Measurements from ENCODE around the gene UBE2G2. TPM values are rescaled to one million over a fixed set of nuclear protein-coding genes. Genes with fewer than 3 reads are reported as not detected.
A peak's percentile ranks its signal among the peaks of the same experiment; 100 is the strongest.

The UBE2G2 gene
- total RNA-seq, 1 experiment from 2014 or later = 159 TPM

DNA sequence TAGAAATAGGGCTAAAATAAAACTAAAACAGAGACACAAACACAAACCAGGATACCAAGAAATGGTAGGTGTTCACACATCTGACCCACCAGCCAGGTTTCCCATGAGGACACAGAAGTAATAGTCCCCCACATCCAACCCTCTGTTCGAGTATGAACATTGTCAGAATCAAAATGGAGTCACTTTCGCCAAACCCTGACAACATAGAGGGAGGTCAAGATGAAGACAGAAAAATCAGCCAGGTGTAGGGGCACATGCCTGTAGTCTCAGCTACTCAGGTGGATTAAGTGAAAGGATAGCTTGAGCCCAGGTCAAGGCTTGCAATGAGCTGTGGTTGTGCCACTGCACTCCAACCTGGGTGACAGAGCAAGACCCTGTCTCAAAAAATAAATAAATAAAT, 3.8 kb downstream of the UBE2G2 start:
- TF ChIP-seq EZH2 (IDR thresholded peaks at IDR 0.05; ENCODE audit: low read length, unreplicated experiment) = no peak
- TF ChIP-seq, protein P1, sequence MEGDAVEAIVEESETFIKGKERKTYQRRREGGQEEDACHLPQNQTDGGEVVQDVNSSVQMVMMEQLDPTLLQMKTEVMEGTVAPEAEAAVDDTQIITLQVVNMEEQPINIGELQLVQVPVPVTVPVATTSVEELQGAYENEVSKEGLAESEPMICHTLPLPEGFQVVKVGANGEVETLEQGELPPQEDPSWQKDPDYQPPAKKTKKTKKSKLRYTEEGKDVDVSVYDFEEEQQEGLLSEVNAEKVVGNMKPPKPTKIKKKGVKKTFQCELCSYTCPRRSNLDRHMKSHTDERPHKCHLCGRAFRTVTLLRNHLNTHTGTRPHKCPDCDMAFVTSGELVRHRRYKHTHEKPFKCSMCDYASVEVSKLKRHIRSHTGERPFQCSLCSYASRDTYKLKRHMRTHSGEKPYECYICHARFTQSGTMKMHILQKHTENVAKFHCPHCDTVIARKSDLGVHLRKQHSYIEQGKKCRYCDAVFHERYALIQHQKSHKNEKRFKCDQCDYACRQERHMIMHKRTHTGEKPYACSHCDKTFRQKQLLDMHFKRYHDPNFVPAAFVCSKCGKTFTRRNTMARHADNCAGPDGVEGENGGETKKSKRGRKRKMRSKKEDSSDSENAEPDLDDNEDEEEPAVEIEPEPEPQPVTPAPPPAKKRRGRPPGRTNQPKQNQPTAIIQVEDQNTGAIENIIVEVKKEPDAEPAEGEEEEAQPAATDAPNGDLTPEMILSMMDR (conservative IDR thresholded peaks at IDR 0.05; ENCODE audit: low read depth, low read length) = no peak
- H3K27me3 ChIP-seq (ENCODE audit: low read length) = no peaks in the 10 kb centered on the region
- ChIA-PET CTCF (no interaction called here), POLR2A (ENCODE audit: unreplicated experiment) (no interaction called here)
- H3K9me2 ChIP-seq (replicated peaks; ENCODE audit: low read length) = no peaks in the 10 kb centered on the region
- no TSS peak for BruUV-seq (replicated peaks)
- no peaks in the 10 kb centered on the region for H3K9me3 ChIP-seq (ENCODE audit: low read length)
- peaks cover 42% of the 10 kb centered on the region; the same call in 1 of the 2 replicates for H3K36me3 ChIP-seq (ENCODE audit: low read depth, low read length)
- no peaks in the 10 kb centered on the region for H3F3A ChIP-seq (ENCODE audit: low read length, unreplicated experiment)
- intact Hi-C loops (cut with micrococcal nuclease) = loop anchor here (10.0 kb wide), 1 partner anchor 327 kb away; no protein-coding TSS in a partner anchor
- peaks cover 27% of the 10 kb centered on the region for H3K4me1 ChIP-seq (ENCODE audit: insufficient read depth, low read length)
- no peak for ATAC-seq
- no peak overlapping the region for H3K4me2 ChIP-seq (ENCODE audit: low read length)
- peaks cover 99% of the 10 kb centered on the region for H3K79me2 ChIP-seq (ENCODE audit: low read length)
- H3K9ac ChIP-seq (ENCODE audit: low read length) = no peak overlapping the region
- no peak overlapping the region for H3K27ac ChIP-seq (ENCODE audit: low read length)
- H3K4me3 ChIP-seq (ENCODE audit: low read length) = no peak overlapping the region
- peaks cover 56% of the 10 kb centered on the region for H4K20me1 ChIP-seq (ENCODE audit: low read length)
- DNase-seq = no peak
- H2AFZ ChIP-seq (ENCODE audit: low read length) = no peak overlapping the region

DNA sequence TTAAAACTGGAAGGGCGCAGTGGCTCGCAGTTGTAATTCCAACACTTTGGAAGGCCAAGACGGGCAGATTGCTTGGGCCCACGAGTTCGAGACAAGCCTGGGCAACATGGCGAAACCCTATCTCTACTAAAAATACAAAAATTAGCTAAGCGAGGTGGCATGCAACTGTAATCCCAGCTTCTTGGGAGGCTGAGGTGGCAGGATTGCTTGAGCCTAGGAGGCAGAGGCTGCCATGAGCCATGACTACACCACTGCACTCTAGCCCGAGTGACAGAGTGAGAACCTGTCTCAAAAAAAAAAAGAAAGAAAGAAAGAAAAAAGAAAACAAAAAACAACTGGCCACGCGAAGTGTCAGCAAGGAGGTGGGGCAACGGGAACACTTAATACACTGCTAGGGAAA, 6.3 kb downstream of the UBE2G2 start:
- DNase-seq = no peak
- Histone ChIP-seq H3K27me3 (ENCODE audit: low read length) (no peaks in the 10 kb centered on the region), H3K9me3 (ENCODE audit: low read length) (no peaks in the 10 kb centered on the region), H3K4me3 (ENCODE audit: low read length) (no peak overlapping the region), H3K36me3 (ENCODE audit: low read depth, low read length) (peaks cover 56% of the 10 kb centered on the region; the same call in 1 of the 2 replicates), H3K27ac (ENCODE audit: low read length) (no peak overlapping the region), H3K4me2 (ENCODE audit: low read length) (no peak overlapping the region), H4K20me1 (ENCODE audit: low read length) (peaks cover 60% of the 10 kb centered on the region), H3K9ac (ENCODE audit: low read length) (no peak overlapping the region), H3K4me1 (ENCODE audit: insufficient read depth, low read length) (peaks cover 23% of the 10 kb centered on the region), H2AFZ (ENCODE audit: low read length) (no peak overlapping the region), H3F3A (ENCODE audit: low read length, unreplicated experiment) (no peaks in the 10 kb centered on the region), H3K9me2 (replicated peaks; ENCODE audit: low read length) (no peaks in the 10 kb centered on the region), H3K79me2 (ENCODE audit: low read length) (peaks cover 99% of the 10 kb centered on the region)
- BruUV-seq (replicated peaks) = no TSS peak
- no peak for ATAC-seq
- CTCF ChIA-PET = no interaction called here
- TF ChIP-seq, protein P1 (conservative IDR thresholded peaks at IDR 0.05; ENCODE audit: low read depth, low read length) = no peak
- no peak for TF ChIP-seq EZH2phosphoT487 (IDR thresholded peaks at IDR 0.05; ENCODE audit: borderline replicate concordance, low read length)
- no peak for TF ChIP-seq EZH2 (IDR thresholded peaks at IDR 0.05; ENCODE audit: low read length, unreplicated experiment)
- POLR2A ChIA-PET (ENCODE audit: unreplicated experiment) = interaction anchor here (0.7 kb wide), 1 partner anchor 402 kb away, joined by 3 read pairs; no protein-coding TSS in a partner anchor
- intact Hi-C loops (cut with micrococcal nuclease) = loop anchor here (10.0 kb wide), 1 partner anchor 329 kb away; no protein-coding TSS in a partner anchor

DNA sequence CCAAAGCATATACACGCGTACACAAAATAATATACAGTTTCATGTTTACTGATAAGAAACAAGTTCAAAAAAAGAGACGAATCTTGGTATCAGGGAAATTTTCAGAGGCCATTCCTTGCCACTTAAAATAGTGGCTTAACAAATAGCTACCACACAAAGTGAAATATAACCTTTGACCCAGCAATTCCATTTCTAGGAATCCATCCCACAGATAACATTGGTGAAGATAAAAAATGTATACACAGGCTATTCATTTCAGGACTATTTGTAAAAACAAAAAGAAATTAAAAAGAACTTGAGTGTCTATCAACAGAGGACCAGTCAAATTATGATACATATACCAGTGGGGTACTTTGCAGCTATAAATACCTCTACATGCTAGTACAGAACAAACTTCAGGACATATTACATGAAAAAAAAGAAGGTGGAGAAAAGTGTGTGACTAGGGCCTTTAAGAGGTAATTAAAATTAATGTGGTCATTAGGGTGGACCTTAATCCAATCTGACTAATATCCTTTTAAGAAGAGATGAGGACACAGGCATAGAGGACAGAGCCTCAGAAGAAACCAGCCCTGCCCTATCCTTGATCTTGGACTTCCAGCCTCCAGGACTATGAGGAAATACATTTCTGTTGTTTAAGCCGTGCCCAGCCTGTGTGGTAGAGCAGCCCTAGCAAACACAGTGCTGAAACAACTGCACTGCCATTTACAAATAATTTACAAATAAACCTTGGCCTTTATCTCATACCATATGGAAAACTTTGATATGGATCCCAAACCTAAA, 7.8 kb downstream of the UBE2G2 start:
- Histone ChIP-seq H3K4me1 (ENCODE audit: insufficient read depth, low read length) (peaks cover 11% of the 10 kb centered on the region), H3K9ac (ENCODE audit: low read length) (no peak overlapping the region), H3F3A (ENCODE audit: low read length, unreplicated experiment) (no peaks in the 10 kb centered on the region), H3K27ac (ENCODE audit: low read length) (no peak overlapping the region), H2AFZ (ENCODE audit: low read length) (no peak overlapping the region), H3K4me3 (ENCODE audit: low read length) (no peak overlapping the region), H3K9me3 (ENCODE audit: low read length) (no peaks in the 10 kb centered on the region), H4K20me1 (ENCODE audit: low read length) (peaks cover 56% of the 10 kb centered on the region), H3K27me3 (ENCODE audit: low read length) (no peaks in the 10 kb centered on the region), H3K36me3 (ENCODE audit: low read depth, low read length) (peaks cover 53% of the 10 kb centered on the region; the same call in 1 of the 2 replicates), H3K79me2 (ENCODE audit: low read length) (peaks cover 98% of the 10 kb centered on the region), H3K4me2 (ENCODE audit: low read length) (no peak overlapping the region), H3K9me2 (replicated peaks; ENCODE audit: low read length) (no peaks in the 10 kb centered on the region)
- ChIA-PET CTCF (interaction anchor here (0.5 to 1.5 kb wide), 11 partner anchors 11 to 364 kb away, joined by 3 to 20 read pairs (median 4); partner anchors contain the start of gene KRTAP10-5), POLR2A (ENCODE audit: unreplicated experiment) (interaction anchor here (0.6 kb wide), 1 partner anchor 41 kb away, joined by 3 read pairs; no protein-coding TSS in a partner anchor)
- ATAC-seq = peak; percentile 47
- BruUV-seq (replicated peaks) = no TSS peak
- DNase-seq = no peak
- intact Hi-C loops (cut with micrococcal nuclease) = loop anchor here (1.0 to 10.0 kb wide), 3 partner anchors 175 to 331 kb away; no protein-coding TSS in a partner anchor
- TF ChIP-seq, protein P1 (conservative IDR thresholded peaks at IDR 0.05; ENCODE audit: low read depth, low read length) = no peak; the same call in 1 of the 2 replicates
- no peak for TF ChIP-seq EZH2phosphoT487 (IDR thresholded peaks at IDR 0.05; ENCODE audit: borderline replicate concordance, low read length)
- no peak for TF ChIP-seq EZH2 (IDR thresholded peaks at IDR 0.05; ENCODE audit: low read length, unreplicated experiment)
